SU-DHL-6 (cell line): ENCODE results near the gene KRT14.
"Not testable (repeated sequence)": the region's sequence is repeated elsewhere in the genome, so short reads cannot be mapped to it uniquely, and the experiment has no call there.

ENCODE experiments used
- EZH2phosphoT487 ChIP-seq: fragments of 200-600 bp; sonication (generic), shearing (Covaris generic); conservative IDR thresholded peaks from 2 replicates; pipeline ENCODE4 v1.6.1; 2018; ENCODE audit warnings: mild to moderate bottlenecking, antibody characterized with exemption, low read length, moderate library complexity, mixed read lengths
- TF ChIP-seq, protein P1 (sequence below): fragments of 200-600 bp; sonication (generic); IDR thresholded peaks from one replicate; pipeline ENCODE4 v1.5.1; 2017; ENCODE audit warnings: antibody characterized with exemption, mild to moderate bottlenecking, low read length, moderate library complexity; ENCODE audit not compliant: insufficient read depth, poor library complexity, severe bottlenecking

GRCh38 chr17:41614767-41615166 lies 28.1 kb upstream of the KRT14 start:
- TF ChIP-seq, protein P1, sequence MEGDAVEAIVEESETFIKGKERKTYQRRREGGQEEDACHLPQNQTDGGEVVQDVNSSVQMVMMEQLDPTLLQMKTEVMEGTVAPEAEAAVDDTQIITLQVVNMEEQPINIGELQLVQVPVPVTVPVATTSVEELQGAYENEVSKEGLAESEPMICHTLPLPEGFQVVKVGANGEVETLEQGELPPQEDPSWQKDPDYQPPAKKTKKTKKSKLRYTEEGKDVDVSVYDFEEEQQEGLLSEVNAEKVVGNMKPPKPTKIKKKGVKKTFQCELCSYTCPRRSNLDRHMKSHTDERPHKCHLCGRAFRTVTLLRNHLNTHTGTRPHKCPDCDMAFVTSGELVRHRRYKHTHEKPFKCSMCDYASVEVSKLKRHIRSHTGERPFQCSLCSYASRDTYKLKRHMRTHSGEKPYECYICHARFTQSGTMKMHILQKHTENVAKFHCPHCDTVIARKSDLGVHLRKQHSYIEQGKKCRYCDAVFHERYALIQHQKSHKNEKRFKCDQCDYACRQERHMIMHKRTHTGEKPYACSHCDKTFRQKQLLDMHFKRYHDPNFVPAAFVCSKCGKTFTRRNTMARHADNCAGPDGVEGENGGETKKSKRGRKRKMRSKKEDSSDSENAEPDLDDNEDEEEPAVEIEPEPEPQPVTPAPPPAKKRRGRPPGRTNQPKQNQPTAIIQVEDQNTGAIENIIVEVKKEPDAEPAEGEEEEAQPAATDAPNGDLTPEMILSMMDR: not testable (repeated sequence)
- not testable (repeated sequence) for TF ChIP-seq EZH2phosphoT487
